Effector memory CD8-positive, alpha-beta T cell (primary cell): Measurements from ENCODE around the gene PGAM1.

Experiments
- ATAC-seq: fragments of 150-1000 bp; cut with Tn5 transposase; replicated peaks from 2 replicates; pipeline ENCODE4 v1.10.0; 2021; ENCODE audit warnings: mild to moderate bottlenecking, moderate library complexity
- DNase-seq, 3 experiments: peaks; one replicate each; pipeline ENCODE4 v3.0.0; 2021
- H3K27ac Mint-ChIP-seq, 2 donors: one replicate each; pipeline ENCODE4 v1.8.0; 2022; ENCODE audit warnings: mild to moderate bottlenecking in 2 of 2, mixed read lengths in 2 of 2, moderate library complexity in 2 of 2
- H3K27me3 Mint-ChIP-seq, 2 donors: one replicate each; pipeline ENCODE4 v1.8.0; 2022; ENCODE audit warnings: mixed read lengths in 2 of 2
- H3K36me3 Mint-ChIP-seq: one replicate; pipeline ENCODE4 v1.8.0; 2022; ENCODE audit warnings: mild to moderate bottlenecking, moderate library complexity, mixed read lengths; ENCODE audit not compliant: insufficient read depth
- H3K4me1 Mint-ChIP-seq, 2 donors: one replicate each; pipeline ENCODE4 v1.8.0; 2022; ENCODE audit warnings: low read depth in 2 of 2, mixed read lengths in 2 of 2
- H3K4me3 Mint-ChIP-seq, 2 donors: one replicate each; pipeline ENCODE4 v1.8.0; 2022; ENCODE audit warnings: mild to moderate bottlenecking in 2 of 2, mixed read lengths in 2 of 2, moderate library complexity in 2 of 2
- H3K9me3 Mint-ChIP-seq, 2 donors: one replicate each; pipeline ENCODE4 v1.8.0; 2022; ENCODE audit warnings: mixed read lengths in 2 of 2
- total RNA-seq, 9 experiments: gene quantifications; one replicate each; lab custom pipeline; 2026; lab: John Stamatoyannopoulos, UW

Gene PGAM1
- 26.5 to 307 (median 43.3) reads per million in 9 experiments for total RNA-seq

GRCh38 chr10:97425964-97426775 is at the start of gene PGAM1:
Gene PGAM1 (plus strand): TSS chr10:97426191. CDS start chr10:97426308, 117 bp downstream.
- peaks cover 27 to 28% of the 10 kb centered on the region in 2 donors for H3K4me1 Mint-ChIP-seq
- ATAC-seq: peak; percentile 85
- peak within 1 kb of the TSS; percentile 87 to 93 for H3K4me3 Mint-ChIP-seq
- DNase-seq: peak; percentile 89 to 95 (median 91)
- peaks cover 45% of the 10 kb centered on the region for H3K36me3 Mint-ChIP-seq
- H3K27ac Mint-ChIP-seq: peak within 1 kb of the TSS; percentile 93 to 98
- no peaks in the 10 kb centered on the region for H3K27me3 Mint-ChIP-seq
- H3K9me3 Mint-ChIP-seq: no peaks in the 10 kb centered on the region

DNA sequence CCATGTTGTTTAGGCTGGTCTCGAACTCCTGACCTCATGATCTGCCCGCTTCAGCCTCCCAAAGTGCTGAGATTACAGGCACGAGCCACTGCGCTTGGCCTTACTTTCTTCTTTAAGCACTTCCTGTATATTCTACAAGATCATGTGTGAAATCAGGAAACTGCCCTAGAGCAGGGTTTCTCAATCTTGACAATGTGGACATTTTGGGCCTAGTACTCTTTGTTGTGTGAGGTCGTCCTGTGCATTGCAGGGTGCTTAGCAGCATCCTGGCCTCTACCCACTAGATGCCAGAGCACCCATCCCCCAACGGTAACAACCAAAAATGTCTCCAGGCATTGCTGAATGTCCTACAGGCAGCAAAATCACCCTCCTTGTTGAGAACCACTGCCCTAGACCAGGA is 49.6 kb upstream of the PGAM1 start:
- peaks cover 51% of the 10 kb centered on the region for H3K36me3 Mint-ChIP-seq
- ATAC-seq (no peak), DNase-seq (no peak)
- no peaks in the 10 kb centered on the region for H3K4me1 Mint-ChIP-seq
- no peaks in the 10 kb centered on the region for H3K27me3 Mint-ChIP-seq
- H3K9me3 Mint-ChIP-seq: no peaks in the 10 kb centered on the region
- no peak overlapping the region for H3K4me3 Mint-ChIP-seq
- H3K27ac Mint-ChIP-seq: no peak overlapping the region

- Mint-ChIP-seq H3K27ac (no peak overlapping the region), H3K4me3 (no peak overlapping the region), H3K9me3 (no peaks in the 10 kb centered on the region), H3K27me3 (no peaks in the 10 kb centered on the region), H3K36me3 (peaks cover 55% of the 10 kb centered on the region), H3K4me1 (no peaks in the 10 kb centered on the region)
- no peak for ATAC-seq
- DNase-seq: no peak
Observed at GRCh38 chr10:97378933-97379921, 46.8 kb upstream of the PGAM1 start.

DNA sequence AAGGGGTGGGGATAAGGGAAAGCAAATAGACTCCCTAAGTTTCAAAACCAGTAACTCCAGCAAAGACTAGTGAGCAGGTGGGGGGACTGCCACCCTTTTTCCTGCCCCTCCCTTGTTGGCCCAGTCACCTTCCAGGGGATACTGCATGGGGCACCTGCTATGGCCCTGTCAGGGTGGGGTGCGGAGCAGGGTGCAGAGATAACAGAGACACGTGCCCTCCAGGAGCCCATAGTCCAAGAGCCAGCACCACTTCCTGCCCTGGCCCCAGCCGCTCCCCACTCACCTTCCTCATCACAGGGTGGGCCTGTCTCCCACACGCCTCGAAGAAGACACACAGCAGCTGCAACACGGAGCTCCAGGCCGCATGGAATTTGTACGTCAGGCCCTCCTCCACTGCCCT is 45.5 kb upstream of the PGAM1 start:
- H3K27ac Mint-ChIP-seq: peak overlapping the region in 1 of 2 donors; percentile 29
- H3K27me3 Mint-ChIP-seq: no peaks in the 10 kb centered on the region
- H3K4me1 Mint-ChIP-seq: no peaks in the 10 kb centered on the region
- DNase-seq (no peak), ATAC-seq (no peak)
- peaks cover 58% of the 10 kb centered on the region for H3K36me3 Mint-ChIP-seq
- H3K4me3 Mint-ChIP-seq: no peak overlapping the region
- no peaks in the 10 kb centered on the region for H3K9me3 Mint-ChIP-seq

DNA sequence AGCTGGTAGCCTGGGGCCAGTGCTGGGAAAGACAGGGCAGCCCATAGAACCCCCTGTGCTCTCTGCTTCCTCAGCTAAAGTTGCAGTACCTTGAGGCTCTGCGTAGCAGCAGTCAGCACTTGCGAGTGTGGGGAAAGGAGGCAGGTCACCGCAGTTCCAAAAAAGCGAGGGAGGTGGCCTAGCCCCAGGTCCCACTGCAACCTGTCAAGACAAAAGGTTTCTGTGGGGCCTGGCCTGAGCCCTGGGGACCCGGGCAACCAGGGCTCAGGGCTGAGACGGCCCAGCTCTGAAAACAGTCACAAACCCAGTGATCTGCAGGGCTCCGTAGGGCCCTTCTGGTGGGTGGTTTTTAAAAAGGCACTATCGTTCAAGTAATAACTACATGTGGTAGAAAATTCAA is 44.4 kb upstream of the PGAM1 start:
- peaks cover 53% of the 10 kb centered on the region for H3K36me3 Mint-ChIP-seq
- DNase-seq: no peak
- H3K27me3 Mint-ChIP-seq: no peaks in the 10 kb centered on the region
- no peak for ATAC-seq
- H3K4me1 Mint-ChIP-seq: no peaks in the 10 kb centered on the region
- no peak overlapping the region for H3K4me3 Mint-ChIP-seq
- no peak overlapping the region for H3K27ac Mint-ChIP-seq
- no peaks in the 10 kb centered on the region for H3K9me3 Mint-ChIP-seq

GRCh38 chr10:97383159-97383558 is 42.8 kb upstream of the PGAM1 start:
- H3K4me3 Mint-ChIP-seq: no peak overlapping the region
- DNase-seq (no peak), ATAC-seq (no peak)
- H3K27me3 Mint-ChIP-seq: no peaks in the 10 kb centered on the region
- no peaks in the 10 kb centered on the region for H3K9me3 Mint-ChIP-seq
- no peaks in the 10 kb centered on the region for H3K4me1 Mint-ChIP-seq
- H3K27ac Mint-ChIP-seq: peak overlapping the region in 1 of 2 donors; percentile 72
- H3K36me3 Mint-ChIP-seq: peaks cover 61% of the 10 kb centered on the region

DNA sequence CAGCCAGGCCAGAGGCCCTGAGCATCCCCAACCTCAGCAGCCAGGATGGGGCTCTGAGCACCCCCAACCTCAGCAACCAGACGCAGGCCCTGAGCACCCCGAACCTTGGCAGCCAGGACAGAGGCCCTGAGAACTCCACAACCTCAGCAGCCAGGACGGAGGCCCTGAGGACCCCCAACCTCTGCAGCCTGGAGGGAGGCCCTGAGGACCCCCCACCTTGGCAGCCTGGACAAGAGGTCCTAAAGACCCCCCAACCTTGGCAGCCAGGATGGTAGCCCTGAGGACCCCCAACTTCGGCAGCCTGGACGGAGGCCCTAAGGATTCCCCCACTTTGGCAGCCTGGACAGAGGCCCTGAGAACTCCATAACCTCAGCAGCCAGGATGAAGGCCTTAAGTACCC is 41.8 kb upstream of the PGAM1 start:
- H3K27ac Mint-ChIP-seq: no peak overlapping the region
- H3K27me3 Mint-ChIP-seq: no peaks in the 10 kb centered on the region
- H3K9me3 Mint-ChIP-seq: no peaks in the 10 kb centered on the region
- ATAC-seq (no peak), DNase-seq (no peak)
- no peak overlapping the region for H3K4me3 Mint-ChIP-seq
- no peaks in the 10 kb centered on the region for H3K4me1 Mint-ChIP-seq
- peaks cover 67% of the 10 kb centered on the region for H3K36me3 Mint-ChIP-seq

DNA sequence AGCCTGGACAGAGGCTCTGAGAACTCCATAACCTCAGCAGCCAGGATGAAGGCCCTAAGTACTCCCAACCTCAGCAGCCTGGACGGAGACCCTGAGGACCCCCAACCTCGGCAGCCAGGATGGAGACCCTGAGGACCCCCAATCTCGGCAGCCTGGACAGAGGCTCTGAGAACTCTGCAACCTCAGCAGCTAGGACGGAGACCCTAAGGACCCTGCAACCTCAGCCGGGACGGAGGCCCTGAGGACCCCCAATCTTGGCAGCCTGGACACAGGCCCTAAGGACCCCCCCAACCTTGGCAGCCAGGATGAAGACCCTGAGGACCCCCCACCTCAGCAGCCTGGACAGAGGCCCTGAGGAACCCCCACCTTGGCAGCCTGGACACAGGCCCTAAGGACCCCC is 41.4 kb upstream of the PGAM1 start:
- H3K27me3 Mint-ChIP-seq: no peaks in the 10 kb centered on the region
- ATAC-seq (no peak), DNase-seq (no peak)
- peaks cover 70% of the 10 kb centered on the region for H3K36me3 Mint-ChIP-seq
- no peaks in the 10 kb centered on the region for H3K9me3 Mint-ChIP-seq
- H3K4me3 Mint-ChIP-seq: no peak overlapping the region
- no peaks in the 10 kb centered on the region for H3K4me1 Mint-ChIP-seq
- peak overlapping the region in 1 of 2 donors; percentile 27 for H3K27ac Mint-ChIP-seq

- H3K4me3 Mint-ChIP-seq: no peak overlapping the region
- peak overlapping the region in 1 of 2 donors; percentile 27 for H3K27ac Mint-ChIP-seq
- ATAC-seq: no peak
- no peak for DNase-seq
- H3K4me1 Mint-ChIP-seq: no peaks in the 10 kb centered on the region
- peaks cover 73% of the 10 kb centered on the region for H3K36me3 Mint-ChIP-seq
- no peaks in the 10 kb centered on the region for H3K9me3 Mint-ChIP-seq
- H3K27me3 Mint-ChIP-seq: no peaks in the 10 kb centered on the region
Observed at GRCh38 chr10:97385565-97385964, 40.4 kb upstream of the PGAM1 start.

- Mint-ChIP-seq H3K4me3 (no peak overlapping the region), H3K27me3 (no peaks in the 10 kb centered on the region), H3K4me1 (no peaks in the 10 kb centered on the region), H3K9me3 (no peaks in the 10 kb centered on the region), H3K36me3 (peaks cover 70% of the 10 kb centered on the region), H3K27ac (peak overlapping the region in 1 of 2 donors; percentile 41)
- ATAC-seq (peak; percentile 13), DNase-seq (no peak)
Observed at GRCh38 chr10:97388152-97388551, 37.8 kb upstream of the PGAM1 start.

- peaks cover 62% of the 10 kb centered on the region for H3K36me3 Mint-ChIP-seq
- DNase-seq: no peak
- no peak for ATAC-seq
- H3K27me3 Mint-ChIP-seq: no peaks in the 10 kb centered on the region
- H3K4me3 Mint-ChIP-seq: no peak overlapping the region
- no peaks in the 10 kb centered on the region for H3K9me3 Mint-ChIP-seq
- no peak overlapping the region for H3K27ac Mint-ChIP-seq
- no peaks in the 10 kb centered on the region for H3K4me1 Mint-ChIP-seq
Observed at GRCh38 chr10:97390091-97390490, 35.9 kb upstream of the PGAM1 start.

- Mint-ChIP-seq H3K4me1 (no peaks in the 10 kb centered on the region), H3K27me3 (no peaks in the 10 kb centered on the region), H3K27ac (peak overlapping the region in 1 of 2 donors; percentile 85), H3K9me3 (no peaks in the 10 kb centered on the region), H3K36me3 (peaks cover 66% of the 10 kb centered on the region), H3K4me3 (no peak overlapping the region)
- no peak for ATAC-seq
- no peak for DNase-seq
Observed at GRCh38 chr10:97393034-97393573, 32.9 kb upstream of the PGAM1 start.

- H3K9me3 Mint-ChIP-seq: no peaks in the 10 kb centered on the region
- H3K27me3 Mint-ChIP-seq: no peaks in the 10 kb centered on the region
- H3K4me1 Mint-ChIP-seq: peaks cover 3 to 6% of the 10 kb centered on the region in 2 donors
- no peak overlapping the region for H3K27ac Mint-ChIP-seq
- peaks cover 60% of the 10 kb centered on the region for H3K36me3 Mint-ChIP-seq
- no peak for ATAC-seq
- no peak for DNase-seq
- H3K4me3 Mint-ChIP-seq: no peak overlapping the region
Observed at GRCh38 chr10:97396056-97396455, 29.9 kb upstream of the PGAM1 start.
